Inflammatory macrophage treated with lipopolysaccharide for 4 hours (primary cell): ENCODE measurements around the gene SREBF1.
"Not testable (repeated sequence)": the region's sequence is repeated elsewhere in the genome, so short reads cannot be mapped to it uniquely, and the experiment has no call there.

ENCODE experiments used
- DNase-seq: peaks from one replicate; pipeline ENCODE4 v3.0.0-alpha.2; 2020

The SREBF1 gene

DNA sequence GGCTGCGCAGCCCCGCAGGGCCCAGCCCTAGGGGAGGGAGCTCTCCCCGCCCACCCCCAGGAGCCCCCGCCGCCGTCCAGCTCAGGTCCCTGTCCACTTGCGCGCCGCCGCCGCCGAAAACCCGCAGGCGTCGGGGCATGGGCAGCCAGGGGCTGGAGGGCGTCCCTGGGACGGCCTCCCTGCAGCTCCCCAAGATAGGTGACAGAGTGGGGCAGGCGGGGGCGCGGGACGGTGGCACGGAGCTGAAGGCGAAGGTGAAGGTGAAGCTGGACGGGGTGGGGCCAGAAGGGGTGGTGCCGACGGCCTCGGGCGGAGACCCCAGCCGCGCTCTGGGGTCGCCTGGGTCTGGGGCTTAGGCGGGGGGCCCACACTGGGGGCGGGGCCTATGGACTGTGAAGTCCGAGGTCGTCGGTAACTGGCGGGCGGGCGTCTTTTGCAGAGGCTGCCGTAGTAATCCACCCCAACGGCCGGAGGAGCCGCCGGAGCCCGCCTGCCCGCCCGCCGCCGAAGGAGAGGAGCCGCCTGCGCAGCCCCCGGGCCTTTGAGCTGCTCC lies 27.2 kb downstream of the SREBF1 start:
- DNase-seq = no peak

DNA sequence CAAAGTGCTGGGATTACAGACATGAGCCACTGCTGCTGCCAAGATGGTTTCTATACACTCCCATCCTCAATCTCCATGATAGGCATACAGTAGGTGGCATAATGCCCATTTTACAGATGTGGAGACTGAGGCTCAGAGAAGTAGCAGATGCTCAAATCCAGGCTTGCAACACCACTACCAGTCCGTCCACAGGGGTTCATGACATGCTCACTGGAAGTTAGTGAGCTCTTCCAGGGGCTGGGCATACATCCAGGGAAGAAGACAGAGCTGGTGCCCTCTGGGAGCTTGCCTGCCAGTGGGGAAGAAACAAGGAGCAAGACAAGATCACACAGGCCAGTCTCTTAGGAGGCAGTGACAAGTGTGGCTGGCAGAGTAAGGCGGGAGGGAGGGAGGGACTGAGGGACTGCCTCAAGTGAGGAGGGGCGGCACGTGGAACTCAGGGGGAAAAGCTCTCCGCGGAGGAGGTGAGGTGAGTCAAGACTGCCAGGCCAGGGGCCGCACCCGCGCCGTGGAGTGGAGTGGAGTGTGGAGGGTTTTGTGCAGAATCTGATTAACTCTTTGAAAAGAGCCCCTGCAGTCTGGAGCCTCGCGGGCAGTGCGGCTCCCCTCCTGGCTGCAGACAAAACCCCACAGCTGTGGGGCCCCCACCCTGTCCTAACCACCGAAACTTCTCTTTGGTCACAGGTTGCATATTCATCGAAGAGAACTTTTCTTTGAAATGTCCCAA lies 27.9 kb downstream of the SREBF1 start:
- no peak for DNase-seq

DNA sequence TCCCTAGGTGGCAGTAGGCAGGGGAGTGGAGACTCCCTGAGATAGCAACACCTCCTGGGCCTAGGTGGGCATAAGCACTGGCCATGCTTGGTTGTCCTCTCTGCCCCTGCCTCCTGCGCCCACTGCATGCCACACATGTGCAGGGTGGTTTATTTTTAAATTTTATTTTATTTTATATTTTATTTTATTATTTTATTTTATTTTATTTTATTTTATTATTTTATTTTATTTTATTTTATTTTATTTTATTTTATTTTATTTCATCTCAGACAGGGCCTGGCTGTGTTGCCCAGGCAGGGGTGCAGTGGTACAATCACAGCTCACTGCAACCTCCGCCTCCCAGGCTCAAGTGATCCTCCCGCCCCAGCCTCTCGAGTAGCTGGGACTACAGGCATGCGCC lies 28.6 kb downstream of the SREBF1 start:
- not testable (repeated sequence) for DNase-seq

DNA sequence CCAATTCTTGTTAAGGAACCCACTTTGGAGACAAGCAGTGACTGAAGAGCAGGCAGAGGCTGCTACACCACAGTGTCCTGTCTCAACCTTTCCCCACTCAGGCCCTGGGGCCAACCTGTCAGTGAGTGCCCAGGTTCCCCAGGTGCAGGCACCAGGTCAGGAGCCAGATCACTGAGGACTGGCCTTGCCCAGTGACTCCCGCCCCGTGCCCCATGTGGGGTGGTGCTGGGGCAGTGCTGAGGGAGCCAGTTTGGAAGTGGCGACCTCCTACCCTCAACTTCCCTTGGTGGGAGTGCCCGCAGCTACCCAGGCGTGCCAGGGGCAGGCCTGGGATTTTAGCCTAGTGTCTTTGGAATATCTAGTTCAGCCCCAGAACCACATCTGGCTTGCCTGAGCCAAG lies 29.3 kb downstream of the SREBF1 start:
- no peak for DNase-seq

DNA sequence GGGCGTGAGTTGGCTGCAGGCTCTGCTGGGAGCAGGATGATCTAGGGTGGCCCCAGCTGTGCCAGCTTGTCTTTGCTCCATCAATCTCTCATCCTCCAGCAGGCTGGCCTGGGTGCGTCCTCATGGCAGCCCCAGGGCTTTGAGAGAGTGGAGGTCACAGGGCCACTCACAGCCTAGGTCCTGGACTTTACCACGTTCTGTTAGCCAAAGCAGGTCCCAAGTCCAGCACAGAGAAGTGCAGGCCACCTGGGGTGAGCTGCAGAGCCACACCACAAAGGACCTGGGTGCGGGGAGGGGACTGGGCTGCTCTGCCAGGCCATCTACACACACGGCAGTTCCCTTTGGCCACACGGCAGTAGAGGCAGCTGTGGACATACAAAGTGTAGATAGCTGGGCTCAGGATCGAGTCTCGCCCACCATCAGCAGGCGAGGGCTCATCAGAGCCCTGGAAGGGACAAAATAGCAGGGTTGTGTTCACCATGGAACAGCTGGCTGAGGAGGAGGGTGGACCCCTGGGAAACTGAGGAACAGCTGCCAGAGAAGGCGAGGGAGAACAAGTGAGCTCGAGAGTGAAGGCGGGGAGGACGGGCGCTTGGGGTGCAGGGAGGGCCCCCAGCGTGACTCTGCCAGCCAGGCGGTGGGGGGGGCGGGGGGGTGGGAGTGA lies 30.0 kb downstream of the SREBF1 start:
- no peak for DNase-seq

DNA sequence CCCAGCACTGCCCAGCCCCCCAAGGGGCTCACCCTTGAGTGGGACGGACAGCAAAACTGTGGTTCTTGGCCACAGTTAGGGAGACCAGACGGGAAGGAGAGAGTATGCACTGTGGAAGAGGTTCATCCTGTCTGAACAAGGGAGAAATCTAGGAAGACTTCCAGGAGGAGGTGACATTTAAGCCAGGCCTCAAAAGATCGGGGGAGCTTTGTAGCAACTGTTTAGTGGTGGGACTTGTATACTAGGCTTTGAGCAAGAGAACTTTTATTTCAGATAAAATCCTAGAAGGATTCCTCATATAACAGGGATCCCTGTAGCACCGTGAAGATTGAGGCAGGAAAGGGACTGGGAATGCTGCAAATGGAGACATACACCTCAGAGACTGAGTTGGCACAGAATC lies 30.8 kb downstream of the SREBF1 start:
- no peak for DNase-seq

DNA sequence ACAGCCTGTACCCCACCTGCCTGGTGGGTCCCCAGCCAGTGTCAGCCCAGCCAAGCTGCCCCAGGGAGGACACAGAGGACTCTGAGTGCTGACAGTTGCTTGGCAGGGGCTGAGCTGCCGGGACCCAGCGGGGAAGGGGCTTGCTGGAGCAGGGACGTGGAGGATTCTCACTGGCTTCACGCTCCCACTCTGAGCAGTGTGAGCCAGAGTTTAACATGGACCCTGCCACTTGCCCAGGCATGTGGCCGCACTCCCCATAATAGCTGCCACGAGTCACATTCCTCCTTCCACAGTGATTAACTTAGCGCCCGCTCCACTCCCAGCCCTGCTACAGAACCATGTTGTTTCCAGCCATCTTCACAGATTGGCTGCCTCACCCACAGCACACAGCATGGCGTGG lies 31.2 kb downstream of the SREBF1 start:
- DNase-seq = no peak

DNA sequence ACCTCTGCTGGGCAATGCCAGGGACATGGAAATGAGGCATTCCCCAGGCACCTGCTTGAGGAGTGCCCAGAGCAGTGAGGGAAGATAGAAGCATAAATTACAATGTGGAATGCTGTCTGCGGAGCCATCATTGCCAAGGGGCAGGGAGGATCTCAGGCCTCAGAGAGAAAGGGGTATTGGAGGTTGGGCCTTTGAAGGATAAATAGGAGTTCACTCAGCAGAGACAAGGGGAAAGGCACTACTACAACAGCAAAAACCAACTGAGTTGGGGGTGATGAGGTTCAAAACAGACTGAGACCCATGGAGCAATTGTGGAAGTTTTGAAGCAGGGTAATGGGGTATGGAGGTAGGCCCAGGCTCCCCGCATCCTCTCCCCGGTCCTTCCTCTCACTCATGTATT lies 32.8 kb downstream of the SREBF1 start:
- no peak for DNase-seq

DNA sequence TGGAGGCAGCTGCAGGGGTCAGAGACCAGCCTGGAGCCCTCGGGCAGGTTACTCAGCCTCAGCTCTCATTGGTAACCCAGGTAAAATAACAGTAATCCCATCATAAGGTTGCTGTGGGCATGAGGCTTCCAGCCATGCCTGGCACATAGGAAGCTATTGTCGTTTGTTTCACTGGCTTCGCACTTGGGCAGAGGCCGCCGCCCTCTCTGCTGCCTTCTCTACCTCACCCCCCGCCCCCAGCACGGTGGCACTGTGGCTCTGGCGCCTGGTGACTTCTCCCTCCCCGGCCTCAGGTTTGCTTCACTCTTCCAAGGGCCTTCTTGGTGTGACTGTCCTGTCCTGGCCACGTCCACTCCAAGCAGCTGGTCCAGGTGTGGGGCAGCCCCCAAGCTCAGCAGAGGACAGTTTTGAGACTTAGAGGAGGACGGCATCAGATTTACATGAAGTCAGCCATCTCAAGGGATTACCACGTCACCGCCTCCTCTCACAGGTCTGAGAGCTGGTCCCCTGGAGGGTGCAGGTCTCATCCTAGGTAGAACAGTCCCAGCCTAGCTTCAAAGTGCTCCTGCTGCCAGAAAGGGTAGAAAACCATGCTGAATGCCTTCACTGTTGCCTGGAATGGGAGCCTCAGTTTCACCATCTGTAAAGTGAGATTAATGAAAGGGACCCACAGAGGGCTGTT lies 34.8 kb downstream of the SREBF1 start:
- no peak for DNase-seq

DNA sequence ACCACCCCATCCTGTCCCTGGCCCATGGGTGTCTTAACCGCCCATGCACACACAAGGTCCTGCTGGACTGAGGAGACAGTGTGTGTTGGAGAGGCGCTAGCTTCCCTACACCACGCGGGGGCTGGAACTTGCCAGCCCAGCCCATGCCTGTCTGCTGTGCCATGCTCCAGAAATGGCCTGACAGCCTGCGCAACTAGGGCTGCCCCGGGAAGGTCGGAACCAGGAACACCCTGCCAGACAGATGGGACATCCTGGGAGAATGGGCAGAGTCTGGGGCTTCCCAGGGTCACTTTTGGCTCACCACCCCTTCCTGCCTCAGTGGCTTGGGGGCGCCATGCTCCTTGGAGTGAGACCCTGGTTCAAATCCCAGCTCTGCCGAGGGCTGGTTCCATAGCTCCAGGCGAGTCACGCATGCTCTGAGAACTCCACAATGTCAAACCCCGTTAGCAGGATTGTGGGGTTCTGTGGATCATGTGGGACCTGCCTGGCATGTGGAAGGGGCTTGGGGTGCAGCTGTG lies 36.2 kb downstream of the SREBF1 start:
- no peak for DNase-seq

DNA sequence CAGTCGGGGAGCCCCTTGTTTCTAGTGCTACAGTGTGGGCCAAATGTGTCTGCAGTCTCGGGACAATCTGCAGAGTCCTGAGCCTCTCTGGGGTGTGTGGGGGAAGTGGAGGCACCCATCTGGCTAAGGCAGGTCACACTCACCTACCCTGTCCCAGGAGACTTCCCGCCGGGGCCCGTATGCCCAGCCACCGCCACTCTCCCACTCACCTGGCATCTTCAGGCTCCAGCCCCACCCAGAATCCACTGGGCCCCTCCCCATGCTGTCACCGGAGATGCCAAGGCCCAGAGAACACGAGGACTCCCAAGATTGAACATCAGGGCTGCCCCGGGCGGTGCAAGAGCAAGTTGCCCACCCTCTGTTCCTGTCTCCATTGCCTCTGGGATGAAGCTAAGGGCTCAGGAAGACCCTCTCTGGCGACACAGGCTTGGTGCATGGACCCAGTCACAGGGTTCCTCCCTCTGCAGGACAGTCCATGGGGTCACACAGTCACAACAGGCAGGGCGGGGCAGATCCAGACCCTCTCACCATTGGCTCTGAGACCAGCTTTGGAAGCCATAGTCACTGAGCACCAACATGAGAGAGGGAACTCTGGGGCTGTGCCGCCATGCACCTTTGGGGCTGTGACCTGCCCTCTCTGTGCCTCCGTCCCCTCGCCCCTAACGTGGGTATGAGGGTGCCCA lies 38.1 kb downstream of the SREBF1 start:
- DNase-seq = no peak

DNA sequence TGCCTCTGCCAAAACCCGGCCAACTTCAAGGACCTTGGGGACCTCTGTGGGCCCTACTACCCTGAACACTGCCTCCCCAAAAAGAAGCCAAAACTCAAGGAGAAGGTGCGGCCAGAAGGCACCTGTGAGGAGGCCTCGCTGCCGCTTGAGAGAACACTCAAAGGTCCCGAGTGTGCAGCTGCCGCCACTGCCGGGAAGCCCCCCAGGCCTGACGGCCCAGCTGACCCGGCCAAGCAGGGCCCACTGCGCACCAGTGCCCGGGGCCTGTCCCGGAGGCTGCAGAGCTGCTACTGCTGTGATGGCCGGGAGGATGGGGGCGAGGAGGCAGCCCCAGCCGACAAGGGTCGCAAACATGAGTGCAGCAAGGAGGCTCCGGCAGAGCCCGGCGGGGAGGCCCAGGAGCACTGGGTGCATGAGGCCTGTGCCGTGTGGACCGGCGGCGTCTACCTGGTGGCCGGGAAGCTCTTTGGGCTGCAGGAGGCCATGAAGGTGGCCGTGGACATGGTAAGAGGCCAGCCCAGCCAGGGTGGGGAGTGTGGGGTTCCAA lies 38.7 kb downstream of the SREBF1 start:
- DNase-seq = no peak

DNA sequence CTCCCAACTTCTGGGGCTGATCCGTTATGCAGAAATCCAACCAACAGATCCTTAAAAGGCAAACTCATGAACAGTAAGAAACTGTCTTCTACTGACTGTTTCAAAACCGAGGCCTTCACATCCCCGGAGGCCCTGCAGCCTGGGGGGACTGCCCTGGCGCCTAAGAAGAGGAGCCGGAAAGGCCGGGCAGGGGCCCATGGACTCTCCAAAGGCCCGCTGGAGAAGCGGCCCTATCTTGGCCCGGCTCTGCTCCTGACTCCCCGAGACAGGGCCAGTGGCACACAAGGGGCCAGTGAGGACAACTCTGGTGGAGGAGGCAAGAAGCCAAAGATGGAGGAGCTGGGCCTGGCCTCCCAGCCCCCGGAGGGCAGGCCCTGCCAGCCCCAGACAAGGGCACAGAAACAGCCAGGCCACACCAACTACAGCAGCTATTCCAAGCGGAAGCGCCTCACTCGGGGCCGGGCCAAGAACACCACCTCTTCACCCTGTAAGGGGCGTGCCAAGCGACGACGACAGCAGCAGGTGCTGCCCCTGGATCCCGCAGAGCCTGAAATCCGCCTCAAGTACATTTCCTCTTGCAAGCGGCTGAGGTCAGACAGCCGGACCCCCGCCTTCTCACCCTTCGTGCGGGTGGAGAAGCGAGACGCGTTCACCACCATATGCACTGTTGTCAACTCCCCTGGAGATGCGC lies 39.5 kb downstream of the SREBF1 start:
- DNase-seq = no peak

DNA sequence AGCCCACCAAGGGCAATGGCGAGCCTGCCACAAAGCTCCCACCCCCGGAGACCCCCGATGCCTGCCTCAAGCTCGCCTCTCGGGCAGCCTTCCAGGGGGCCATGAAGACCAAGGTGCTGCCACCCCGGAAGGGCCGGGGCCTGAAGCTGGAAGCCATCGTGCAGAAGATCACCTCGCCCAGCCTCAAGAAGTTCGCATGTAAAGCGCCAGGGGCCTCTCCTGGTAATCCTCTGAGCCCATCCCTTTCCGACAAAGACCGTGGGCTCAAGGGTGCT lies 40.1 kb downstream of the SREBF1 start:
- no peak for DNase-seq

DNA sequence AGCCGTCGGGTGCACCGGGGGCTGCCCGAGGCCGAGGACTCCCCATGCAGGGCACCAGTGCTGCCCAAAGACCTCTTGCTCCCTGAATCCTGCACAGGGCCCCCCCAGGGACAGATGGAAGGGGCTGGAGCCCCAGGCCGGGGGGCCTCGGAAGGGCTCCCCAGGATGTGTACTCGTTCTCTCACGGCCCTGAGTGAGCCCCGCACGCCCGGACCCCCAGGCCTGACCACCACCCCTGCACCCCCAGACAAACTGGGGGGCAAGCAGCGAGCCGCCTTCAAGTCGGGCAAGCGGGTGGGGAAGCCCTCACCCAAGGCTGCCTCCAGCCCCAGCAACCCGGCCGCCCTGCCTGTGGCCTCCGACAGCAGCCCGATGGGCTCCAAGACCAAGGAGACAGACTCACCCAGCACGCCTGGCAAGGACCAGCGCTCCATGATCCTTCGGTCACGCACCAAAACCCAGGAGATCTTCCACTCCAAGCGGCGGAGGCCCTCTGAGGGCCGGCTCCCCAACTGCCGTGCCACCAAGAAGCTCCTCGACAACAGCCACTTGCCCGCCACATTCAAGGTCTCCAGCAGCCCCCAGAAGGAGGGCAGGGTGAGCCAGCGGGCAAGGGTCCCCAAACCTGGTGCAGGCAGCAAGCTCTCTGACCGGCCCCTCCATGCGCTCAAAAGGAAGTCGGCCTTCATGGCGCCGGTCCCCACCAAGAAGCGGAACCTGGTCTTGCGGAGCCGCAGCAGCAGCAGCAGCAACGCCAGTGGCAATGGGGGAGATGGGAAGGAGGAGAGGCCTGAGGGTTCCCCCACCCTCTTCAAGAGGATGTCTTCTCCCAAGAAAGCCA lies 40.6 kb downstream of the SREBF1 start:
- no peak for DNase-seq

DNA sequence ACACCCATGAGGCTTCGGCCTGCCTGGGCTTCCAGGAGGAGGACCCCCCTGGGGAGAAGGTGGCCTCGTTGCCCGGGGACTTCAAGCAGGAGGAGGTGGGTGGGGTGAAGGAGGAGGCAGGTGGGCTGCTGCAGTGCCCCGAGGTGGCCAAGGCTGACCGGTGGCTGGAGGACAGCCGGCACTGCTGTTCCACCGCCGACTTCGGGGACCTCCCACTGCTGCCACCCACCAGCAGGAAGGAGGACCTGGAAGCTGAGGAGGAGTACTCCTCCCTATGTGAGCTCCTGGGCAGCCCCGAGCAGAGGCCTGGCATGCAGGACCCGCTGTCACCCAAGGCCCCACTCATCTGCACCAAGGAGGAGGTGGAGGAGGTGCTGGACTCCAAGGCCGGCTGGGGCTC lies 41.5 kb downstream of the SREBF1 start:
- DNase-seq = no peak

DNA sequence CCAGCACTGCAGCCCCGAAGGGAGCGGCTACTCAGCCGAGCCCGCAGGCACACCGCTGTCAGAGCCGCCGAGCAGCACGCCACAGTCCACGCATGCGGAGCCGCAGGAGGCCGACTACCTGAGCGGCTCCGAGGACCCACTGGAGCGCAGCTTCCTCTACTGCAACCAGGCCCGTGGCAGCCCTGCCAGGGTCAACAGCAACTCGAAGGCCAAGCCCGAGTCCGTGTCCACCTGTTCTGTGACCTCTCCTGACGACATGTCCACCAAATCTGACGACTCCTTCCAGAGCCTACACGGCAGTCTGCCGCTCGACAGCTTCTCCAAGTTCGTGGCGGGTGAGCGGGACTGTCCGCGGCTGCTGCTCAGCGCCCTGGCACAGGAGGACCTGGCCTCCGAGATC lies 42.4 kb downstream of the SREBF1 start:
- no peak for DNase-seq

DNA sequence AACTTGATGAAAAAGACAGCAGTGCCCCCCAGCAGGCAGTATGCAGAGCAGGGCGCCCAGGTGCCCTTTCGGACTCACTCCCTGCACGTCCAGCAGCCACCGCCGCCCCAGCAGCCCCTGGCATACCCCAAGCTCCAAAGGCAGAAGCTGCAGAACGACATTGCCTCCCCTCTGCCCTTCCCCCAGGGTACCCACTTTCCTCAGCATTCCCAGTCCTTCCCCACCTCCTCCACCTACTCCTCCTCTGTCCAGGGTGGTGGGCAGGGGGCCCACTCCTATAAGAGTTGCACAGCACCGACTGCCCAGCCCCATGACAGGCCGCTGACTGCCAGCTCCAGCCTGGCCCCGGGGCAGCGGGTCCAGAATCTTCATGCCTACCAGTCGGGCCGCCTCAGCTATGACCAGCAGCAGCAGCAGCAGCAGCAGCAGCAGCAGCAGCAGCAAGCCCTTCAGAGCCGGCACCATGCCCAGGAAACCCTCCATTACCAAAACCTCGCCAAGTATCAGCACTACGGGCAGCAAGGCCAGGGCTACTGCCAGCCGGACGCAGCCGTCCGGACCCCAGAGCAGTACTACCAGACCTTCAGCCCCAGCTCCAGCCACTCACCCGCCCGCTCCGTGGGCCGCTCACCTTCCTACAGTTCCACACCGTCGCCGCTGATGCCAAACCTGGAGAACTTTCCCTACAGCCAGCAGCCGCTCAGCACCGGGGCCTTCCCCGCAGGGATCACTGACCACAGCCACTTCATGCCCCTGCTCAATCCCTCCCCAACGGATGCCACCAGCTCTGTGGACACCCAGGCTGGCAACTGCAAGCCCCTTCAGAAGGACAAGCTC lies 43.2 kb downstream of the SREBF1 start:
- no peak for DNase-seq

DNA sequence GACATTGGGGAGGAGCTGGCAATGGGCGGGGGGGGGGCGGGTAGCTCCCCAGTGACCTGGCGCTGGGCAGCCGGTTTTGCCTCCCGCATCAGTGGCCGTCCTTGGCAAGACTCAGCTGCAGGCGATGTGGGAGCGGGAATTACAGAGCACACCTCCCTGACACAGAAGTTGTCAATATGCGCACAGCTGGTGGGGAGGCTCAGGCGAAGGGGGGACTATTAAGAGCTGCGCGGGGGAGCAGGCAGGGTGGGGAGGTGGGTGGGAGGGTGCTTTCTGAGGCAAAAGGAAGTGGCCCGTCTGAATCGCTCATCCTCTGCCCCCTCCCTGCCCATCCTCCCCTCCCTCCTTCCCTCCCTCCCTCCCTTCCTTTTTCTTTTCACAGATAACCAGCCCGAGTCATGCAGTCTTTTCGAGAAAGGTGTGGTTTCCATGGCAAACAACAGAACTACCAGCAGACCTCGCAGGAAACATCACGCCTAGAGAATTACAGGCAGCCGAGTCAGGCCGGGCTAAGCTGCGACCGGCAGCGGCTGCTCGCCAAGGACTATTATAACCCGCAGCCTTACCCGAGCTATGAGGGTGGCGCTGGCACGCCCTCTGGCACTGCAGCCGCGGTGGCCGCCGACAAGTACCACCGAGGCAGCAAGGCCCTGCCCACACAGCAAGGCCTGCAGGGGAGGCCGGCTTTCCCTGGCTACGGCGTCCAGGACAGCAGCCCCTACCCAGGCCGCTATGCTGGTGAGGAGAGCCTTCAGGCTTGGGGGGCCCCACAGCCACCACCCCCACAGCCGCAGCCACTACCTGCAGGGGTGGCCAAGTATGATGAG lies 44.0 kb downstream of the SREBF1 start:
- no peak for DNase-seq
